ACHN (cell line): ENCODE data around the gene SPRR4.
"Not testable (repeated sequence)": the region's sequence is repeated elsewhere in the genome, so short reads cannot be mapped to it uniquely, and the experiment has no call there.

Source experiments
- DNase-seq: peaks from one replicate; pipeline ENCODE4 v3.0.0-alpha.2; 2015
- in situ Hi-C: cut with HindIII; loops from 2 replicates; pipeline ENCODE4 v1.10.0; 2017; ENCODE audit warnings: low sequenced_read_pairs, low pct_ligation_motif_present, low pct_unique_long_range_greater_than_20kb

SPRR4 gene

DNA sequence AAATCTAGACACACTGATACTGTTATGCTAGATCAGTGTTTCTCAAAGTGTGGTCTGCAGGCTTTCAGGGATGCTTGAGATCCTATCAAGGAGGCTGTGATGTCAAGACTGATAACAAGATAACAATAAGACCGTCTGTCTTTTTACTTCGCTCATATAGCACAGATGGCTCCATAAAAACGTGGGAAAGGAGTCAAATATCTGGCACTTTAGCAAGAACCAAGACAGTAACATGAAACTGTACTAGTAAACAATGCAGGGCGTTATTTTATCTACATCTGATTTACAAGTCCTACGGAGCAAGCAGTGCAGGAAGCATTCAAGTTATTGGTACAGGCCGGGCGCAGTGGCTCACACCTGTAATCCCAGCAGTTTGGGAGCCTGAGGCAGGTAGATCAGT is 27.5 kb downstream of the SPRR4 start:
- no peak for DNase-seq
- in situ Hi-C loops, result no loop called here

DNA sequence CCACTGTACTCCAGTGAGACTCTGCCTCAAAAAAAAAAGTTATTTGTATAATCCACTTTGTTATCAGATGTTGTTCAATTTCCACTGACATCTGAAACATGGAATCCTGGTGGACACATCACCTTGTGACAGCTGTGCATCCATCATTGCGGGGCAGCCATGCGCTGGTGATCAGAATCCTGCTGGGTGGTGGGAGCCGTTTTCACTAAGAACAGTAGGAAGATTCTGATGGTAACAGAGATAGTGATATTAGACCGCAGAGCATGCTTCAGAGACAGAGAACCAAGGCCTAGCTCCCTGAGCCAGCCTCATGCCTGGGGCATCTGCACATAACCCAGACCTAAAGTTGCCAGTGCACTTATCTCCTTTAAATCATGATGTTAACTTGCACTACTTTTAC is 28.0 kb downstream of the SPRR4 start:
- no peak for DNase-seq
- in situ Hi-C loops, result no loop called here

- in situ Hi-C loops, result no loop called here
- DNase-seq, result no peak
These were observed 29.4 kb downstream of the SPRR4 start for GRCh38 chr1:152999818-153000217.

- no peak for DNase-seq
- in situ Hi-C loops, result no loop called here
These were observed 29.8 kb downstream of the SPRR4 start for GRCh38 chr1:153000294-153000693.

GRCh38 chr1:153001382-153001781 is 30.9 kb downstream of the SPRR4 start, which contains the start of gene SPRR3:
Gene SPRR3 (plus strand): TSS chr1:153001749. CDS start chr1:153003021, 1,272 bp downstream.
- no peak for DNase-seq
- in situ Hi-C loops, result no loop called here

DNA sequence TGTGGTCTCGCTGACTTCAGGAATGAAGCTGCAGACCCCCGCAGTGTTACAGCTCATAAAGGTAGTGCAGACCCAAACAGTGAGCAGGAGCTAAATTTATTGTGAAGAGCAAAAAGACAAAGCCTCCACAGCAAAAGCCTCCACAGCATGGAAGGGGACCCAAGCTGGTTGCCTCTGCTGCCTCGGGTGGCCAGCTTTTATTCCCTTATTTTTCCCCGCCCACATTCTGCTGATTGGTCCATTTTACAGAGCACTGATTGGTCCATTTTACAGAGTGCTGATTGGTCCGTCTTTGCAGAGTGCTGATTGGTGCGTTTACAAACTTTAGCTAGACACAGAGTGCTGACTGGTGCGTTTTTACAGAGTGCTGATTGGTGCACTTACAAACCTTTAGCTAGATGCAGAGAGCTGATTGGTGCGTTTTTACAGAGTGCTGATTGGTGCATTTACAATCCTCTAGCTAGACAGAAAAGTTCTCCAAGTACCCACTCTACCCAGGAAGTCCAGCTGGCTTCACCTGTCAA is 40.8 kb downstream of the SPRR4 start:
- in situ Hi-C loops, DNase-seq: not testable (repeated sequence)

- DNase-seq, in situ Hi-C loops: not testable (repeated sequence)
These were observed 51.4 kb downstream of the SPRR4 start for GRCh38 chr1:153021829-153022228.
